Ovary (tissue), 9 donors: ENCODE measurements around the gene MS4A8. TPM values are rescaled to one million over a fixed set of nuclear protein-coding genes. Genes with fewer than 3 reads are reported as not detected.

Source experiments
- DNase-seq, 5 donors: peaks; one replicate each; pipeline ENCODE4 v3.0.0-alpha.2; 2019 to 2020
- H3K27ac ChIP-seq, 2 donors: fragments of 200-600 bp; one replicate each; pipeline versions ENCODE4 v1.5.1 to v1.8.0; 2019 to 2022
- H3K27me3 ChIP-seq: fragments of 200-600 bp; one replicate; pipeline ENCODE4 v1.8.0; 2022
- H3K36me3 ChIP-seq: fragments of 200-600 bp; sonication (generic); one replicate; pipeline ENCODE4 v1.5.1; 2019
- H3K4me1 ChIP-seq: one replicate; pipeline ENCODE4 v1.8.1; 2013; ENCODE audit warnings: mild to moderate bottlenecking, moderate library complexity; ENCODE audit not compliant: insufficient read depth
- H3K4me3 ChIP-seq: fragments of 200-600 bp; sonication (generic); one replicate; pipeline ENCODE4 v1.5.1; 2017
- H3K9me3 ChIP-seq, 2 donors: fragments of 200-600 bp in 1 of 2; sonication (generic) in 1 of 2; one replicate each; pipeline versions ENCODE4 v1.5.1 to v1.8.1; 2013 to 2019; ENCODE audit warnings: mild to moderate bottlenecking in 1 of 2, moderate library complexity in 1 of 2
- EP300 ChIP-seq: sonication (generic); formaldehyde crosslinking; IDR thresholded peaks from one replicate; pipeline ENCODE4 v1.6.1; 2017; ENCODE audit warnings: antibody characterized with exemption
- POLR2A ChIP-seq: fragments of 450-650 bp; IDR thresholded peaks from one replicate; pipeline ENCODE4 v1.6.1; 2017; ENCODE audit warnings: antibody characterized with exemption, mild to moderate bottlenecking, moderate library complexity
- WGBS, 3 donors: extraction: QIAGEN DNeasy Blood & Tissue Kit in 1 of 3; methylation state at CpG; one replicate each; pipeline versions ENCODE4 v1.1.5 to v1.1.7; 2013 to 2017; 5-methylcytosine and 5-hydroxymethylcytosine counted together
- intact Hi-C, 4 donors: fragments of 100-400 bp; cut with DNase I; formaldehyde crosslinking; loops; one replicate each; pipeline versions ENCODE4 v1.11.0 to v1.15.1; 2022 to 2023
- polyA plus RNA-seq, 2 donors: library from polyadenylated mRNA; stranded (reverse); fragments of 200-250 nt in 1 of 2; fragments of 350-450 nt in 1 of 2; fragmentation: Illumina TruSeq in 1 of 2; extraction: RNeasy Lipid Tissue Mini Kit (QIAGEN cat#74804) in 1 of 2; gene quantifications; one replicate each; pipeline ENCODE4 v1.2.3, GENCODE V29; 2013 to 2014
- total RNA-seq, 7 donors: library from RNA; depleted of rRNA in 2 of 7; stranded (reverse); fragments of >200 nt in 2 of 7; fragmentation: NEBNext Ultra II Directional in 3 of 7; extraction: Animal tissue kit (Norgen Biotek cat#: 25700) in 3 of 7; gene quantifications; one replicate each; pipeline versions ENCODE4 v1.1.0 to v1.2.4, GENCODE V29; 2016 to 2023
- TF ChIP-seq, protein P1 (sequence below), 3 donors: fragments of 450-650 bp in 2 of 3; fragments of 200-600 bp in 1 of 3; IDR thresholded peaks; one replicate each; pipeline versions ENCODE4 v1.5.1 to v1.8.0; 2016 to 2022; ENCODE audit warnings: antibody characterized with exemption in 3 of 3, mild to moderate bottlenecking in 1 of 3
- donor health status: DM: no; HTN: no; CAD: no; lungs with moderate emphysema.
- donor health status: DM: no; HTN: no; CAD: no.
- donor health status: Bipolar disorder and iron deficiency.
- donor health status: DM: yes; HTN: yes; CAD: no.
- donor health status: DM: no; HTN: no; CAD: no.
- donor health status: DM: yes; HTN: yes; CAD: no.

Gene MS4A8
- total and polyA plus RNA-seq, 9 donors: 0.45 to 30.9 (median 2.1) TPM; not detected in 2

DNA sequence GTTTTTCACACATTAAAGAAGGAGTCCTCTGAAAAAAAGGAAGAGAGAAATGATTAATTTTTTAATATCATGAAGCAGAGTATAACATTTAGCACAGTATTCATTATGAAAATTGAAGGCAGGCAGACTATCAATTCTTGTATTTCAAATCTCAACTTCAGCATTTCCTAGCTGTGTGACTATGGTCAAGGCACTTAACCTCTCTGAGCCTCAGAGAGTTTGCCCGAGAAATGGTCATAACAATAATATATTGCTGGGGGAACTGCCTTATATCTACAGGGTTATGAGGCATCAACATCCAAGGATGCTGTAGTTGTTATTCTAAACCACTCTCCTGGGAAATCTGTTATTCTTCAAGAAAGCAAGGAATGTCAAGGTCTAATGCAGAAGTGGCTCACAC lies 26.2 kb downstream of the MS4A8 start:
- 10 to 22% (median 20%) methylated on average over 1 of the region's 1 CpG for WGBS, 3 donors
- H3K36me3 ChIP-seq: no peaks in the 10 kb centered on the region
- intact Hi-C loops: no loop called here
- H3K9me3 ChIP-seq: no peaks in the 10 kb centered on the region
- H3K4me3 ChIP-seq: no peak overlapping the region
- H3K4me1 ChIP-seq: no peaks in the 10 kb centered on the region
- H3K27me3 ChIP-seq: no peaks in the 10 kb centered on the region
- DNase-seq: no peak
- H3K27ac ChIP-seq: no peak overlapping the region
- TF ChIP-seq EP300 (no peak), POLR2A (no peak)
- TF ChIP-seq, protein P1, sequence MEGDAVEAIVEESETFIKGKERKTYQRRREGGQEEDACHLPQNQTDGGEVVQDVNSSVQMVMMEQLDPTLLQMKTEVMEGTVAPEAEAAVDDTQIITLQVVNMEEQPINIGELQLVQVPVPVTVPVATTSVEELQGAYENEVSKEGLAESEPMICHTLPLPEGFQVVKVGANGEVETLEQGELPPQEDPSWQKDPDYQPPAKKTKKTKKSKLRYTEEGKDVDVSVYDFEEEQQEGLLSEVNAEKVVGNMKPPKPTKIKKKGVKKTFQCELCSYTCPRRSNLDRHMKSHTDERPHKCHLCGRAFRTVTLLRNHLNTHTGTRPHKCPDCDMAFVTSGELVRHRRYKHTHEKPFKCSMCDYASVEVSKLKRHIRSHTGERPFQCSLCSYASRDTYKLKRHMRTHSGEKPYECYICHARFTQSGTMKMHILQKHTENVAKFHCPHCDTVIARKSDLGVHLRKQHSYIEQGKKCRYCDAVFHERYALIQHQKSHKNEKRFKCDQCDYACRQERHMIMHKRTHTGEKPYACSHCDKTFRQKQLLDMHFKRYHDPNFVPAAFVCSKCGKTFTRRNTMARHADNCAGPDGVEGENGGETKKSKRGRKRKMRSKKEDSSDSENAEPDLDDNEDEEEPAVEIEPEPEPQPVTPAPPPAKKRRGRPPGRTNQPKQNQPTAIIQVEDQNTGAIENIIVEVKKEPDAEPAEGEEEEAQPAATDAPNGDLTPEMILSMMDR (IDR thresholded peaks at IDR 0.05): no peak

DNA sequence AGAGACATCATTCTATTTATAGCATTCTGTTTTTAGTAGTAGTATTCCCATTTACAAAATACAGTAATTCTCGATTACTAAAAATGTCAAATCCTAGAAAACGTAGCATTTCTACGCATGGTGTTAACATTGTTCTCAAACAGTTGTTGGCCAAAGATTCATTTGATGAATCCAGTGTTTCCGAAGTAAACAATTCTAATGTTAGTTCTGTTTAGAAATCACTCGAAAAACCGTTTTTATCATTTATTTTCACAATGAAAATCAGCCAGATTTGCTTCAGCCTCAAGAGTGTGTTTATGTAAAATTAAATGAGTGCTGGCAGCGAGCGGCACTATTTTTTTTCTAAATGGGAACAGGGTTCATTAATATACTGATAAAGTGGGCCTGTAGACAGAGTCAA lies 32.2 kb downstream of the MS4A8 start:
- Histone ChIP-seq H3K36me3 (no peaks in the 10 kb centered on the region), H3K4me3 (no peak overlapping the region), H3K27me3 (no peaks in the 10 kb centered on the region), H3K9me3 (no peaks in the 10 kb centered on the region), H3K4me1 (no peaks in the 10 kb centered on the region), H3K27ac (no peak overlapping the region)
- no peak for DNase-seq
- WGBS, 3 donors: 6 to 19% (median 9%) methylated on average over 8 of the region's 8 CpGs
- intact Hi-C loops: no loop called here
- TF ChIP-seq, protein P1 (IDR thresholded peaks at IDR 0.05): no peak
- TF ChIP-seq POLR2A (no peak), EP300 (no peak)

DNA sequence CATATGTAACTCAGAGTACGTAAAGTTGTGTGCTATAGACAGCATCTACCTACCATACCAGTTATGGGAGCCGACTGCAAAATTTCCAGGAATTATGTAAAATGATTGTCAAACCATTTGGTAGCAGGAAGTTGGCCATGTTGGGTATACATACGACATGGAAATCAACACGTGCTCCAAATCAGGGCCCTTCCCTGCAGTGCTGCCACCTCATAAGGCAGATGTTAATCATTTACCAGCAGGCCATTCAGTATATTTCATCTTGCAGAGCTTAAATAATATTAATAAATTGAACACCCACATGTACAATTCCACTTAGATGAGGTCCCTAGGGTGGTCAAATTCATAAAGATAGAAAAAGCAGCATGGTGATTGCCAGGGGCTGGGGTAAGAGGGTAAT lies 34.9 kb downstream of the MS4A8 start:
- H3K27me3 ChIP-seq: no peaks in the 10 kb centered on the region
- no peaks in the 10 kb centered on the region for H3K4me1 ChIP-seq
- no peak overlapping the region for H3K27ac ChIP-seq
- no peaks in the 10 kb centered on the region for H3K9me3 ChIP-seq
- WGBS, 3 donors: 86 to 92% (median 90%) methylated on average over 4 of the region's 4 CpGs
- H3K36me3 ChIP-seq: no peaks in the 10 kb centered on the region
- TF ChIP-seq POLR2A: no peak
- no peak for TF ChIP-seq EP300
- TF ChIP-seq, protein P1 (IDR thresholded peaks at IDR 0.05): no peak
- intact Hi-C loops: no loop called here
- no peak overlapping the region for H3K4me3 ChIP-seq
- no peak for DNase-seq

DNA sequence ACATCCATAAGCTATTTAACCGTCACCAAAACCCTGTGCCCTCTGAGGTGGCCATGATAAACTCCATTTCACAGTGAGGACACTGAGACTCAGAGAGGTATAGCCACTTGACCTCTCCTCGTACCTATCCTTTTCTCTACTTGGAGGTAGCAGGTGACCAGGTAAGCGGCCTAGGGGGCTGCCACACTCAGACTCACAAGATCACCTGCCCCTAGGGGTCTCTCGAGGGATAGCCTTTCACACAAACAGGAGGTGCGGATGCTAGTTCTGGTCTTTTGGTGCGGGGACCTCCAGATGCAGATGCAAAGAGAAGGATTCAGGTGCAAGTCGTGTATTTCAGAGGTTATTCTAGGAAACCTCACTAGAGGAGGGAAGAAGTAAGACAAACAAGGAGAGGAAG lies 39.7 kb downstream of the MS4A8 start:
- Histone ChIP-seq H3K4me1 (no peaks in the 10 kb centered on the region), H3K27me3 (no peaks in the 10 kb centered on the region), H3K36me3 (no peaks in the 10 kb centered on the region), H3K9me3 (no peaks in the 10 kb centered on the region), H3K27ac (no peak overlapping the region), H3K4me3 (no peak overlapping the region)
- intact Hi-C loops: no loop called here
- no peak for TF ChIP-seq POLR2A
- no peak for TF ChIP-seq EP300
- TF ChIP-seq, protein P1 (IDR thresholded peaks at IDR 0.05): no peak
- WGBS, 3 donors: 67 to 83% (median 78%) methylated on average over 7 of the region's 7 CpGs
- DNase-seq: no peak

DNA sequence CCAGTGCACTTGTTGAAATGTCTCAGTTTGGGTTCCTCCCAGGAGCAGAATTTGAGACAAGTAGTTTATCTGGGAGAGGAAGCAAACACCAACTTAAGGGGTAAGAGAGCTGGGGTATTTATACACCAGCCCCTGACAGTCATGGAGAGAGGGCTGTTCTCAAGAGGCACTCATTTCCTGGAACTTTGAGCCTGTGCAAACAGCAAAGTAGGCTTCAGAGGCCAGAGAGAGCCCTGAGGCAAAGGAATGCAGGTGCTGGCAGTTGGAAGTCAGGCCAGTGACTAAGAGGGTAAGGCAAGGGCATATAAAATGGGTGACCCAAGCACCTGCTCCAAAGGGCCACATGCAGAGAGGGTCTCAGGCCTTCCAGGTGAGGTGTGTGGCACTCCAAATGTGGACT lies 41.2 kb downstream of the MS4A8 start:
- Histone ChIP-seq H3K36me3 (no peaks in the 10 kb centered on the region), H3K4me1 (no peaks in the 10 kb centered on the region), H3K27me3 (no peaks in the 10 kb centered on the region), H3K9me3 (no peaks in the 10 kb centered on the region), H3K27ac (no peak overlapping the region), H3K4me3 (no peak overlapping the region)
- TF ChIP-seq POLR2A (no peak), EP300 (no peak)
- TF ChIP-seq, protein P1 (IDR thresholded peaks at IDR 0.05): no peak
- DNase-seq: no peak
- intact Hi-C loops: no loop called here
